Left ventricle myocardium inferior (tissue), 1 donor: ENCODE results near the gene TAF10. TPM values are rescaled to one million over a fixed set of nuclear protein-coding genes. Genes with fewer than 3 reads are reported as not detected.

ENCODE experiments used
- DNase-seq: peaks from one replicate; pipeline ENCODE4 v3.0.0-alpha.2; 2020
- H3K27ac ChIP-seq: fragments of 200-600 bp; replicated peaks from 2 replicates; pipeline ENCODE4 v1.8.0; 2021
- H3K27me3 ChIP-seq: fragments of 200-600 bp; 2 replicates; pipeline ENCODE4 v1.8.0; 2021; ENCODE audit warnings: low read depth
- H3K36me3 ChIP-seq: fragments of 200-600 bp; 2 replicates; pipeline ENCODE4 v1.8.0; 2021
- H3K4me1 ChIP-seq: fragments of 200-600 bp; 2 replicates; pipeline ENCODE4 v1.8.0; 2021
- H3K4me3 ChIP-seq: fragments of 200-600 bp; 2 replicates; pipeline ENCODE4 v1.8.0; 2021; ENCODE audit warnings: mild to moderate bottlenecking, moderate library complexity
- H3K9me3 ChIP-seq: fragments of 200-600 bp; replicated peaks from 2 replicates; pipeline ENCODE4 v1.8.0; 2021
- CTCF ChIP-seq: fragments of 200-600 bp; IDR thresholded peaks from 2 replicates; pipeline ENCODE4 v1.8.0; 2021; ENCODE audit warnings: antibody characterized with exemption, mild to moderate bottlenecking, borderline replicate concordance
- intact Hi-C: fragments of 100-400 bp; cut with micrococcal nuclease; formaldehyde crosslinking; loops from one replicate; pipeline ENCODE4 v1.11.0; 2022
- total RNA-seq: library from RNA; stranded (reverse); fragmentation: NEBNext Ultra II Directional; extraction: Animal tissue kit (Norgen Biotek cat#: 25700); gene quantifications from one replicate; pipeline ENCODE4 v1.2.1, GENCODE V29; 2021
- donor health status: DM: no; HTN: yes; CAD: no; lungs with severe emphysema.

TAF10 gene
- total RNA-seq, 1 donor from 2014 or later: 106 TPM

- DNase-seq: no peak
- Histone ChIP-seq H3K27ac (peak overlapping the region; percentile 83), H3K4me3 (no peak overlapping the region), H3K27me3 (no peaks in the 10 kb centered on the region), H3K4me1 (peaks cover 98% of the 10 kb centered on the region), H3K36me3 (peaks cover 36% of the 10 kb centered on the region), H3K9me3 (no peaks in the 10 kb centered on the region)
- intact Hi-C loops: no loop called here
- no peak for TF ChIP-seq CTCF
These were observed 13.5 kb downstream of the TAF10 start for GRCh38 chr11:6598555-6598954.

- Histone ChIP-seq H3K4me3 (no peak overlapping the region), H3K27me3 (no peaks in the 10 kb centered on the region), H3K4me1 (peaks cover 86% of the 10 kb centered on the region), H3K27ac (peak overlapping the region; percentile 83), H3K36me3 (peaks cover 42% of the 10 kb centered on the region), H3K9me3 (no peaks in the 10 kb centered on the region)
- TF ChIP-seq CTCF: no peak
- intact Hi-C loops: no loop called here
- no peak for DNase-seq
These were observed 15.7 kb downstream of the TAF10 start for GRCh38 chr11:6596239-6596877.

GRCh38 chr11:6594142-6594768, 17.8 kb downstream of the TAF10 start:
- intact Hi-C loops: no loop called here
- TF ChIP-seq CTCF: peak; percentile 17
- no peaks in the 10 kb centered on the region for H3K27me3 ChIP-seq
- peak overlapping the region; percentile 83 for H3K27ac ChIP-seq
- DNase-seq: no peak
- H3K9me3 ChIP-seq: no peaks in the 10 kb centered on the region
- peaks cover 65% of the 10 kb centered on the region for H3K4me1 ChIP-seq
- H3K4me3 ChIP-seq: no peak overlapping the region
- peaks cover 21% of the 10 kb centered on the region for H3K36me3 ChIP-seq

GRCh38 chr11:6588018-6588417, 24.0 kb downstream of the TAF10 start:
- H3K4me1 ChIP-seq: peaks cover 25% of the 10 kb centered on the region
- TF ChIP-seq CTCF: no peak
- H3K27ac ChIP-seq: peak overlapping the region; percentile 52
- no peak for DNase-seq
- H3K9me3 ChIP-seq: peaks cover 19% of the 10 kb centered on the region
- no peak overlapping the region for H3K4me3 ChIP-seq
- no peaks in the 10 kb centered on the region for H3K27me3 ChIP-seq
- H3K36me3 ChIP-seq: peaks cover 14% of the 10 kb centered on the region
- intact Hi-C loops: no loop called here

- Histone ChIP-seq H3K27ac (peak overlapping the region; percentile 52), H3K4me1 (peaks cover 22% of the 10 kb centered on the region), H3K36me3 (peaks cover 14% of the 10 kb centered on the region), H3K27me3 (no peaks in the 10 kb centered on the region), H3K9me3 (peaks cover 24% of the 10 kb centered on the region), H3K4me3 (no peak overlapping the region)
- DNase-seq: peak; percentile 56
- no peak for TF ChIP-seq CTCF
- intact Hi-C loops: no loop called here
These were observed 24.6 kb downstream of the TAF10 start for GRCh38 chr11:6587360-6587953.
